Iris pigment epithelial cell (primary cell): Measurements from ENCODE around the gene LTB4R.

ENCODE experiments used
- DNase-seq: peaks from one replicate; pipeline ENCODE4 v3.0.0-alpha.2; 2011; ENCODE audit warnings: low read depth

The LTB4R gene

GRCh38 chr14:24304019-24304387, 7.3 kb upstream of the LTB4R start:
- DNase-seq = no peak

DNA sequence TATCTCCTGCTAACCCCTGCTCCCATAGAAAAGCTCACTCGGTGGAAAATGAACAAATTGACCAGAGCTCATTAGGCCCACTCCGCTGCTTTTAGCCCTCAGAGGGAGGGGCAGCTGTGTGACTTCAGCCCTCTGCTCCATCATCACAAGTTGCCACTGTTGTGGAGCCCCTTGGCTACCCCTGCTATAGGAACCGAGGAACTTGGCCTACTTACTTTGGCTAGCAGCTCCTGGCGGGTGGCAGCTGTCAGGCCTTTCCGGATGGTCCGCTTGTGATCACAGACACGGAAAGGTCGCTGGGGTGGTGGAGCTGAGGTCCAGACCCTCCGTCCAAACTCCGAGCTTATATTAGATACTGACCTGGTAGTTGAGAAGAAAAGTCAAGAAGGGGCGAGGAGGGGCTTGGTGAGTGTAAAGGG, 4.1 kb upstream of the LTB4R start:
- no peak for DNase-seq

- DNase-seq = peak; percentile 50
These were observed 3.5 kb upstream of the LTB4R start, which contains the start of gene CIDEB for GRCh38 chr14:24307575-24308341. Gene CIDEB, minus strand, starts transcription at chr14:24307977. Its CDS starts 119 bp downstream, at chr14:24307858.

- DNase-seq = no peak
These were observed 2.8 kb upstream of the LTB4R start for GRCh38 chr14:24308342-24309124.

DNA sequence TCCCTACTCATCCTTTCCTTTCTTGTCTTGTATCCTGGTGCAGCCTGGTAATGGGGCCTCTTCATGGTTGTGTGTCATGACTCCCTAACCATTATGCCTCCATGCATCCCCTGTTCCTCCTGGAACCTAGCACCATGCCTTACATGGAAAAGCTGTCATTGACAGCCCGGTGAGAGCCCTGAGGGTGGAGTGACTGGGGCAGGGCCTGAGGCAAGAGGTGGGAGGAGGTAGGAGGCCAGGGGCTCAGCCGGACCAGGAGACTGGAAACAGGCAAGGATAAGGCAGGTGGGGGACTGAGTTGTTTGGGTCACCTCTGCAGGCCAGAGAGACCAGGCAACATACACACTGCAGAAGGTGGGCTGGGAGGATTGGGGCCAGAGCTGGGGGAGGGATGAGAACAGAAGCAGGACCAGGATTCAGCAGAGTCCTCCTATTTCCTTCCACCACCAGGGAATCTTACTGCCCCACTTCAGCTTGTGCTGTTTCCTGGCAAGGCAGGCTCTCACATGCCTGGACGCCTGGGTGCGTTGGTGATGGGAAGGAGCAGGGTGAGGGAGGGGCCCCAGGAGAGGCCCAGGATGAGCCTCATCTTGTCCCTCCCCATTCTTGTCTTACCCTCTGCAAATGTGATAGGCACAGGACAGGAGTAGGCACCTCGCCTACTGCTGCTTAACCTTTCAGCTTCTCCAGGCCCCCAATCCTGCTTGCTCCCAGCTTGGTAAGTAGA, 1.6 kb upstream of the LTB4R start, which contains the start of gene LTB4R2:
Gene LTB4R2, plus strand, starts transcription at position 603 of the 727 bp plus-strand sequence. CDS start 525 bp downstream, outside the sequence.
- no peak for DNase-seq

DNA sequence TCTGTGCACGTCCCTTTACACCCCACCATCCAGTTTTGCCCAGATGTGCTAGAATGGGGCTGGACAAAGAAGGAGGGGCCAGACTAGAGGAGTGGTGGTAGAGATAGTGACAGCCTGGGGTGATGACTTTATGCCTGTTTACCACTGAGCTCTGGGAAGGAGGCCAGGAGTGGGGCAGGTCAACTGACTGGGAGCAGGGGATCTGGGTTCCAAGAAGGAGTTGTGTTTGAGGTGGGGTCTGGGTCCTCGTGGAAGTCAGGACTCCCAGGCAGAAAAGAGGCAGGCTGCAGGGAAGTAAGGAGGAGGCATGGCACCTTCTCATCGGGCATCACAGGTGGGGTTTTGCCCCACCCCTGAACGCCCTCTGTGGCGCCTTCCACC, 1.0 kb upstream of the LTB4R start:
- no peak for DNase-seq

DNA sequence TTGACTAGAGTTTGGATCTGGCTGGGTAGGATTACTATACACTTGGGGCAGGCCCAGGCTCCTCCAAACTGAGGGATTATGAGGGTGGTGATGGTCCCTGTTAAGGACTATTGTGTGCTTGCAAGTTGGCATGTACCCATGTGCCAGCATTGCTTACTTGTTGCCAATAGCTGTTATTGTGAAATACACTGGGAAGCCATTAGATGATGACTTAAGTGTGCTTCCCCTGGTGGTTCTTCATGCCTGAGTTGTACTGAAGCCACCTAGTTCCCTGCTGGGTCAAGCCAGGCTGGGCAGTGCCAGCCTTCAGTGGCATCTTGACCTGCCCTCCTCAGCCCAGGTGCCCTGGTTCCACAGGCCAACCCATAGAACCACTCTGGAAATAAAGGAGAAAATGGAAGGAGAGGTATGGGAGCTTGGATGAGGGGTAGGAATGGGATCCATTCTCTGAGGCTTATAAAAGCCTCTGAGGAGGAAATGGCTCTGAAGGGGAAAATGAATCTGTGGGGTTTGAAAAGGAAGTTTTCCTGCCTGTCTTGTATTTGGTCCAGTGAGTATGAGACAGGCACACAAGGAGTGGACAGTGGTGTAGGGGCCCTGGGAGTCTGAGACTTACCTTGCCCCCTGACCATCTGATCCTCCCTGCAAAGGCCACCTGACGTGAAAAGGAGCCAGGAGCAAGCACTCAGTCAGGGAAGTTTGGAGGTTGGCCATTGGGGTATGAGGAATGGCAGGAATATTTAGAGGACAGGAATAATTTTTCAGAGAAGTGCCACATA, 724 bp downstream of the LTB4R start:
- DNase-seq = no peak

DNA sequence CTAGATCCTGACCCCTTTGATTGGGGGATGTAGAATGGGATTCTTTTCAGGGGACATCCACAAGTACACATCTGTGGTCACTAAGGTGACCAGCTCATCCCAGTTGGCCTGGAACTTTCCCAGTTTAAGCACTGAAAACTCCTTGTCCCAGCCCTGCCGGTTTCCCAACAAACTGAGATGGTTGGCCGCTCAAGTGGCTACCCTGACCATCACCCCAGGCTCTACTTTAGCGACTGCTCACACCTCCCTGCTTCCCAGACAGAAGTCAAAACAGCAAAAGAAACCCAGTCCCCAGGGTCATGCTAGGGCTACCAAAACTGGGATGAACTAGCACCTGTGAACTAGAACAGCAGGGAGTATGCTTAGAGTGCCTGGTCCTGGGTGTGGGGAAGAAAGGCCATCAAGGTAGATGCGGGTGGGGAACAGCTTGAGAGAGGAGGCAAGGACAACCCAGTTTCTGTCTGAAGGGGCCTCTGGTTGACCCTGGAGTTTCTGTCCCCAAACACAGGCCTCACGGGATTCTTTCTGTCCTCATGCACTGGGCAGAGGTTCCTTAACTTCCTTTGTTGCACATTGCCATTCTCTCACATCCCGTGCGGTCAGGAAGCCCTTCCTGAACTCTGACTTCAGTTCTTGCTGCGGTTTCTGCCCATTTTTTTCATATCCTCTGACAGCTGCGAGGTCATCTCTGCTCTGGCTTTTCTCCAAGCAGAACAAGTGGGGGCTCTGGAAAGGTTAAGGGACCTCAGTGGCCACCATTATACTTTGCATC, 1.6 kb downstream of the LTB4R start:
- DNase-seq = peak; percentile 31

- DNase-seq = no peak
These were observed 2.6 kb downstream of the LTB4R start for GRCh38 chr14:24313913-24314312.

DNA sequence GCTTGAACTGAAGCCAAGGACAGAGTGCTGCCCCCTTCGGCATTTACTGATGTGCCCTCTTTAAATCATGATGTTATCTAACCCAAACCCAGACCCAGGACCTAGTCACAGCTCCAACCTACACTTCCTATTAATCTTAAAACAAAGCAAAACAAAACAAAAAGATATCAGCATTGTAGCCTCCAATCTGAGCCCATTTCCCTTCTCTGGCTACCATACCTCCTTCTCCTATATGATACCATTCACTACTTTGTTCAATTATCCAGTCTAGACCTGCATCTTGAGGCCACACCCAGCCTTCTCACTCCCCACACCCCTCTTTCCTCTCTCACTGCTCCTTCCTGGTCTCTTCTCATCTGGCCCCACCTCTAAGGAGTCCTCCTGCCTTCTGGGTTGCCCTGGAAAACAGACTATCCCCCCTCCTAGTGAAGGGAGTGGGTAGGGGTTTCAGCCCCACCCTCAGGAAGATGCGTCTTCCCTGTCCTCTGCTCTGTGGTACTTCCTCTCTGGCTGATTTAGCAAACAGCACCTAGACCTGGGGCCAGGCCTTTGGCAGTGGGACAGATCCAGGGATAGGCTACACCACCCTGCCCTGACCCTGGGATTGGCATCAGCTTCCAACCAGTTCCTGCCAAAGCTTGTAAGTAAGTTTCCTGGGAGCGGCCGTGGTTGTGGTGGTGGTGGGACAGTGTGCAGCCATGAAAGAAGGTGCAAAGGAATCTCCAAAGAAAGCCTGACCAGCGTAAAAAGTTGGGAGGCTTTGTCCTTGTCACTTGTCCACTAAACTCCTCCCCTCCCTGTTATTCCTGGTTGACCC, 3.3 kb downstream of the LTB4R start:
- DNase-seq = no peak

DNA sequence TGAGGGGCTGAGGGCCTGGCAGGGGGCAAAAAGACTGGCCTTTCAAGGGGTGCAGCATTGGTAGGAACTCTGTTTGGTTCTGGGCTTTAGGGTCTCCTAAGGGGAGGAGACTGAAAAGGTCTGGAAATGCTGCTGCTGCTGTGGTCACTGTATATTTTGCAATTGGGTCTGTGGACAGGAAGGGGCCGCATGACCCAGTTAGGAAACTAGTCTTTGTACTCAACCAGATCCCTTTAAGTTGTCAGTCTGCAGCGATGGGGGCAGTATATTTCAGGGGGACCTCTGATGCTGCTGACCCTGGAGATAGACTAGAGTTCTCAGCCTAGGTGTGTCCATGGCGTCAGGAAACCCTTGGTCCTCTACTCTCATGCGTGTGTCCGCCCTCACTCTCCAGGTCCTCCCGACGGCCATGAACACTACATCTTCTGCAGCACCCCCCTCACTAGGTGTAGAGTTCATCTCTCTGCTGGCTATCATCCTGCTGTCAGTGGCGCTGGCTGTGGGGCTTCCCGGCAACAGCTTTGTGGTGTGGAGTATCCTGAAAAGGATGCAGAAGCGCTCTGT, 4.0 kb downstream of the LTB4R start:
- no peak for DNase-seq

DNA sequence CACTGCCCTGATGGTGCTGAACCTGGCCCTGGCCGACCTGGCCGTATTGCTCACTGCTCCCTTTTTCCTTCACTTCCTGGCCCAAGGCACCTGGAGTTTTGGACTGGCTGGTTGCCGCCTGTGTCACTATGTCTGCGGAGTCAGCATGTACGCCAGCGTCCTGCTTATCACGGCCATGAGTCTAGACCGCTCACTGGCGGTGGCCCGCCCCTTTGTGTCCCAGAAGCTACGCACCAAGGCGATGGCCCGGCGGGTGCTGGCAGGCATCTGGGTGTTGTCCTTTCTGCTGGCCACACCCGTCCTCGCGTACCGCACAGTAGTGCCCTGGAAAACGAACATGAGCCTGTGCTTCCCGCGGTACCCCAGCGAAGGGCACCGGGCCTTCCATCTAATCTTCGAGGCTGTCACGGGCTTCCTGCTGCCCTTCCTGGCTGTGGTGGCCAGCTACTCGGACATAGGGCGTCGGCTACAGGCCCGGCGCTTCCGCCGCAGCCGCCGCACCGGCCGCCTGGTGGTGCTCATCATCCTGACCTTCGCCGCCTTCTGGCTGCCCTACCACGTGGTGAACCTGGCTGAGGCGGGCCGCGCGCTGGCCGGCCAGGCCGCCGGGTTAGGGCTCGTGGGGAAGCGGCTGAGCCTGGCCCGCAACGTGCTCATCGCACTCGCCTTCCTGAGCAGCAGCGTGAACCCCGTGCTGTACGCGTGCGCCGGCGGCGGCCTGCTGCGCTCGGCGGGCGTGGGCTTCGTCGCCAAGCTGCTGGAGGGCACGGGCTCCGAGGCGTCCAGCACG, 4.7 kb downstream of the LTB4R start:
- DNase-seq = peak; percentile 23

- DNase-seq = no peak
These were observed 5.3 kb downstream of the LTB4R start for GRCh38 chr14:24316597-24316950.

DNA sequence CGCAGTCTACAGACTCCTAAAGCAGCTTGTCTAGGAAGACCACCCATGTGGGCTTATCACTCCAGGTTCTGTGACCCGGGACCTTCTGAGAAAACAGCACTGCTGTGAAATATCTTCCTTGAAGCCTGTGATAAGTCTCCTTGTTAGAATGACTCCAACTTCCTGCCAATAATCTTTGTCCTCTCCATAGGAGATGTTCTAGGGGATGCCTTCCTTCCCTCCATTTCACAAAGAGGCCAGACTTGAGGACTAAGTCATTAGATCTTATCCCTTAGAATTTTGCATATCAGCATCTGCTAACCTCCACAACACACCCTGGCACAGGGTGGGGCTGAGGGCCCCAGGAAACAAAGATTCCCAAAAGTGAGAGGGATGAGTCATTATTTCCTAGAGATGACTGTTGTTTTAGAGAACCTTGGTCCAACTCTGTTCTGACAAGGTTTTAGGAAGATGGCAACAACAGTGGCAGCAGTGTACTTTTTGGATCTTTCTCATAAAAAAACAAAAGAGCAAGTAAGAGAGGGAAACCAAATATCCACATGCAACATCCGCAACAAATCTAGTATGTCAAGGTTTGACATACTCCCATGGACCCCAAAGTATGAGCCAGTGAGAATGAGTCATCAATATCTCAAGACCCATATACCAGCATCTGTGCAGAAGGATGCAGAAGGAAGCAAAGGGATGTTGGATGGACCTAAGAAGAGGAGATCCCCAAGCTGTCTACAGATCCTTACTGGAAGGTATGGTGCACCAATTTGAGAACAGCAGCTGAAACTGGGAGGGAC, 6.0 kb downstream of the LTB4R start:
- DNase-seq = no peak

DNA sequence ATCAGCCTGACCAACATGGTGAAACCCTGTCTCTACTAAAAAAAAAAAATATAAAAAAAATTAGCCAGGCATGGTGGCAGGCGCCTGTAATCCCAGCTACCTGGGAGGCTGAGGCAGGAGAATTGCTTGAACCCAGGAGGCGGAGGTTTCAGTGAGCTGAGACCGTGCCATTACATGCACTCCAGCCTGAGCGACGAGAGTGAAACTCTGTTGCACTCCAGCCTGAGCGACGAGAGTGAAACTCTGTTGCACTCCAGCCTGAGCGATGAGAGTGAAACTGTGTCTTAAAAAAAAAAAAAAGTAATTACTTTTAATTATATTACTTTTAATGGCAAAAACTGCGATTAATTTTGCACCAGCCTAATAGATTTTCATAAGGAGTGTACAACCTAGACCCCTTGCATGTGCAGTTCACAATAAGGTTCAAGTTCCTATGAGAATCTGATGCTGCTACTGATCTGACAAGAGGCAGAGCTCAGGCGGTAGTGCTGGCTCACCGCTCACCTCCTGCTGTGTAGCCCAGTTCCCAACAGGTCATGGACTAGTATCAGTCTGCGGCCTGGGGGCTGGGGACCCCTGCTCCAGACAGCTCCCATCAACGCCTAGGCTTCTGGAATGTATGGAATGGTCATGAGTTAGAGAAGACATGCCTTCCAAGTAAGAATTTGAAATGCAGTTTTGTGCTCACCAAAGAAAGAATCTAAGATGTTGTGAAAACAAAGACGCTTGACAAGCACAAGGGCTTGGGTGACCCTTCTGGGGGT, 10.1 kb downstream of the LTB4R start:
- no peak for DNase-seq

DNA sequence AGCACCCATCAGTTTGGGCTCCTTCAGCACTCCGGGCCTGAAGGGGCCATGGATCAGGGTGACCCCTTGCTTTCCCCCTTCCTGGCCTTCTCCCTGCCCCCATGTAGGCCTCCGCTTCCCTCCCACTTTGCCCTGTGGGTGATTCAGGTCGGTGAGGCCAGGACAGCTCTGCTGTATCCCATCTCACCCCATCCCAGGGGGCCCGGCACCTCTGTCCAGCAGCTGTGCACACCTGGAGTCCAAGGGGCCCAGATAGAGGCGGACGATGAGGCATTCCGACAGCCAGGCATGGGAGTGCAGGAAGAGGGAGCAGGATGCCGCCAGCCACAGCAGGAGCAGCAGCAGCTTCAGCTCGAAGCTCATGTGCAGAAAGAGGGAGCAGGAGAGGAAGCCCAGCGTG, 11.4 kb downstream of the LTB4R start:
- no peak for DNase-seq

GRCh38 chr14:24323341-24323740, 12.0 kb downstream of the LTB4R start:
- no peak for DNase-seq

GRCh38 chr14:24324024-24324423, 12.7 kb downstream of the LTB4R start:
- no peak for DNase-seq
